Right lobe of liver (tissue), 6 donors: ENCODE measurements around the gene PTBP1. TPM values are rescaled to one million over a fixed set of nuclear protein-coding genes. Genes with fewer than 3 reads are reported as not detected.
A peak's percentile ranks its signal among the peaks of the same experiment; 100 is the strongest.

Source experiments
- ATAC-seq, 4 donors: fragments of 200-7000 bp; cut with Tn5 transposase; one replicate each; pipeline ENCODE4 v1.9.1; 2020; ENCODE audit warnings: mild to moderate bottlenecking in 4 of 4, moderate library complexity in 4 of 4
- DNase-seq, 3 donors: peaks; one replicate each; pipeline ENCODE4 v3.0.0-alpha.2; 2020
- H3K27ac ChIP-seq, 3 donors: fragments of 200-600 bp; one replicate each; pipeline ENCODE4 v1.8.0; 2022
- H3K27me3 ChIP-seq, 2 donors: fragments of 200-600 bp; one replicate each; pipeline ENCODE4 v1.8.0; 2022
- H3K36me3 ChIP-seq, 4 donors: fragments of 200-600 bp; sonication (generic) in 1 of 4; one replicate each; pipeline versions ENCODE4 v1.5.1 to v1.8.0; 2017 to 2022; ENCODE audit warnings: control low read depth in 1 of 4
- H3K4me1 ChIP-seq, 4 donors: fragments of 200-600 bp; sonication (generic) in 1 of 4; one replicate each; pipeline versions ENCODE4 v1.5.1 to v1.8.0; 2017 to 2022; ENCODE audit warnings: control low read depth in 1 of 4
- H3K4me3 ChIP-seq, 3 donors: fragments of 200-600 bp; one replicate each; pipeline ENCODE4 v1.8.0; 2022
- H3K9me3 ChIP-seq, 4 donors: fragments of 200-600 bp; sonication (generic) in 1 of 4; one replicate each; pipeline versions ENCODE4 v1.5.1 to v1.8.0; 2017 to 2022; ENCODE audit warnings: control low read depth in 1 of 4
- POLR2A ChIP-seq: fragments of 450-650 bp; IDR thresholded peaks from one replicate; pipeline ENCODE4 v1.6.1; 2017; ENCODE audit warnings: antibody characterized with exemption, mild to moderate bottlenecking
- WGBS: methylation state at CpG from one replicate; pipeline ENCODE4 v1.1.6; 2018; ENCODE audit warnings: low coverage, low lambda C conversion rate; ENCODE audit not compliant: insufficient coverage; ENCODE audit errors: missing lambda C conversion rate; 5-methylcytosine and 5-hydroxymethylcytosine counted together
- intact Hi-C, 2 donors: fragments of 100-400 bp; cut with DNase I; formaldehyde crosslinking; loops; one replicate each; pipeline versions ENCODE4 v1.11.2 to v1.14.1; 2022
- total RNA-seq, 6 experiments: library from RNA; depleted of rRNA in 2 of 6; stranded (reverse); fragments of >200 nt in 2 of 6; fragmentation: NEBNext Ultra II Directional in 3 of 6; extraction: Animal tissue kit (Norgen Biotek cat#: 25700) in 3 of 6; gene quantifications; one replicate each; pipeline versions ENCODE4 v1.1.0 to v1.2.4, GENCODE V29; 2016 to 2023
- TF ChIP-seq, protein P1 (sequence below), 4 donors: fragments of 200-600 bp in 3 of 4; fragments of 450-650 bp in 1 of 4; IDR thresholded peaks; one replicate each; pipeline versions ENCODE4 v1.5.1 to v1.8.0; 2016 to 2022; ENCODE audit warnings: antibody characterized with exemption in 4 of 4, mild to moderate bottlenecking in 2 of 4
- donor health status: DM: no; HTN: yes; CAD: no.
- donor health status: DM: no; HTN: no; CAD: no.
- donor health status: DM: no; HTN: no; CAD: no.
- donor health status: DM: no; HTN: yes; CAD: no.
- donor health status: DM: no; HTN: yes; CAD: no.

Gene PTBP1
- total RNA-seq, 6 experiments from 2014 or later: 91.1 to 150 (median 129) TPM

DNA sequence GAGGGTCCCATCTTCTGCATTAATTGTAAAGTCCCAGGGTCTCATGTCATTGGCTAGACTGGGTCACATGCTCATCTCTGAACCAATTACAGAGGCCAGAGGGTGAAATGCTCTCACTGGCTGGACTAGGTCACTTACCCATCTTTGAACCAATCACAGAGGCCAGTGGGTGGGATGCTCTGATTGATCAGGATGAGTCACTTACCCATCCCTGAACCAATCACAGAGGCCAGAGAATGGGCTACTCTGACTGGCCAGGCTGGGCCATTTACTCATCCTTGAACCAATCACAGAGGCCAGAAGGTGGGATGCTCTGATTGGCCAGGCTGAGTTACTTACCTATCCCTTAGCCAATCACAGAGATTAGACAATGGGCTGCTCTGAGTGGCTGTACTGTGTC, 41.0 kb upstream of the PTBP1 start:
- Histone ChIP-seq H3K4me1 (no peaks in the 10 kb centered on the region), H3K9me3 (no peaks in the 10 kb centered on the region), H3K27me3 (no peaks in the 10 kb centered on the region), H3K36me3 (no peaks in the 10 kb centered on the region), H3K27ac (no peak overlapping the region), H3K4me3 (no peak overlapping the region)
- ATAC-seq (no peak), DNase-seq (no peak)
- TF ChIP-seq POLR2A: no peak
- TF ChIP-seq, protein P1, sequence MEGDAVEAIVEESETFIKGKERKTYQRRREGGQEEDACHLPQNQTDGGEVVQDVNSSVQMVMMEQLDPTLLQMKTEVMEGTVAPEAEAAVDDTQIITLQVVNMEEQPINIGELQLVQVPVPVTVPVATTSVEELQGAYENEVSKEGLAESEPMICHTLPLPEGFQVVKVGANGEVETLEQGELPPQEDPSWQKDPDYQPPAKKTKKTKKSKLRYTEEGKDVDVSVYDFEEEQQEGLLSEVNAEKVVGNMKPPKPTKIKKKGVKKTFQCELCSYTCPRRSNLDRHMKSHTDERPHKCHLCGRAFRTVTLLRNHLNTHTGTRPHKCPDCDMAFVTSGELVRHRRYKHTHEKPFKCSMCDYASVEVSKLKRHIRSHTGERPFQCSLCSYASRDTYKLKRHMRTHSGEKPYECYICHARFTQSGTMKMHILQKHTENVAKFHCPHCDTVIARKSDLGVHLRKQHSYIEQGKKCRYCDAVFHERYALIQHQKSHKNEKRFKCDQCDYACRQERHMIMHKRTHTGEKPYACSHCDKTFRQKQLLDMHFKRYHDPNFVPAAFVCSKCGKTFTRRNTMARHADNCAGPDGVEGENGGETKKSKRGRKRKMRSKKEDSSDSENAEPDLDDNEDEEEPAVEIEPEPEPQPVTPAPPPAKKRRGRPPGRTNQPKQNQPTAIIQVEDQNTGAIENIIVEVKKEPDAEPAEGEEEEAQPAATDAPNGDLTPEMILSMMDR (IDR thresholded peaks at IDR 0.05): no peak
- intact Hi-C loops: no loop called here

DNA sequence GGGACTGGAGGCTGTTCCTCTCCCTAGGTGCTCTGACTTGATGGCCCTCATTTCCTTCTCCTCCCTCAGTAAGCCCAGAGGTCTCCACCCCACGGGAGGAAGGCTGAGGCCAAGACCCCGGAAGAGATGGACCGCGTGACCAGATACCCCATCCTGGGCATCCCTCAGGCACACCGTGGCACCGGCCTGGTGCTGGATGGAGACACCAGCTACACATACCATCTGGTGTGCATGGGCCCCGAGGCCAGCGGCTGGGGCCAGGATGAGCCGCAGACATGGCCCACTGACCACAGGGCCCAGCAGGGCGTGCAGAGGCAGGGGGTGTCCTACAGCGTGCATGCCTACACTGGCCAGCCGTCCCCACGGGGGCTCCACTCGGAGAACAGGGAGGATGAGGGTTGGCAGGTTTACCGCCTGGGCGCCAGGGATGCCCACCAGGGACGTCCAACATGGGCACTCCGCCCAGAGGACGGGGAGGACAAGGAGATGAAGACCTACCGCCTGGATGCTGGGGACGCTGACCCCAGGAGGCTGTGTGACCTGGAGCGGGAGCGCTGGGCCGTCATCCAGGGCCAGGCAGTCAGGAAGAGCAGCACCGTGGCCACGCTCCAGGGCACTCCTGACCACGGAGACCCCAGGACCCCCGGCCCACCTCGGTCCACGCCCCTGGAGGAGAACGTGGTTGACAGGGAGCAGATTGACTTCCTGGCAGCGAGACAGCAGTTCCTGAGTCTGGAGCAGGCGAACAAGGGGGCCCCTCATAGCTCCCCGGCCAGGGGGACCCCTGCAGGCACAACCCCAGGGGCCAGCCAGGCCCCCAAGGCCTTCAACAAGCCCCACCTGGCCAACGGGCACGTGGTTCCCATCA, 40.2 kb upstream of the PTBP1 start:
- WGBS: 60% methylated on average over 2 of the region's 36 CpGs
- TF ChIP-seq, protein P1 (IDR thresholded peaks at IDR 0.05): no peak
- TF ChIP-seq POLR2A: no peak
- Histone ChIP-seq H3K4me1 (no peaks in the 10 kb centered on the region), H3K4me3 (no peak overlapping the region), H3K27me3 (no peaks in the 10 kb centered on the region), H3K9me3 (no peaks in the 10 kb centered on the region), H3K27ac (no peak overlapping the region), H3K36me3 (no peaks in the 10 kb centered on the region)
- DNase-seq: no peak
- intact Hi-C loops: no loop called here
- ATAC-seq: peak in 1 of 4 donors; percentile 26

DNA sequence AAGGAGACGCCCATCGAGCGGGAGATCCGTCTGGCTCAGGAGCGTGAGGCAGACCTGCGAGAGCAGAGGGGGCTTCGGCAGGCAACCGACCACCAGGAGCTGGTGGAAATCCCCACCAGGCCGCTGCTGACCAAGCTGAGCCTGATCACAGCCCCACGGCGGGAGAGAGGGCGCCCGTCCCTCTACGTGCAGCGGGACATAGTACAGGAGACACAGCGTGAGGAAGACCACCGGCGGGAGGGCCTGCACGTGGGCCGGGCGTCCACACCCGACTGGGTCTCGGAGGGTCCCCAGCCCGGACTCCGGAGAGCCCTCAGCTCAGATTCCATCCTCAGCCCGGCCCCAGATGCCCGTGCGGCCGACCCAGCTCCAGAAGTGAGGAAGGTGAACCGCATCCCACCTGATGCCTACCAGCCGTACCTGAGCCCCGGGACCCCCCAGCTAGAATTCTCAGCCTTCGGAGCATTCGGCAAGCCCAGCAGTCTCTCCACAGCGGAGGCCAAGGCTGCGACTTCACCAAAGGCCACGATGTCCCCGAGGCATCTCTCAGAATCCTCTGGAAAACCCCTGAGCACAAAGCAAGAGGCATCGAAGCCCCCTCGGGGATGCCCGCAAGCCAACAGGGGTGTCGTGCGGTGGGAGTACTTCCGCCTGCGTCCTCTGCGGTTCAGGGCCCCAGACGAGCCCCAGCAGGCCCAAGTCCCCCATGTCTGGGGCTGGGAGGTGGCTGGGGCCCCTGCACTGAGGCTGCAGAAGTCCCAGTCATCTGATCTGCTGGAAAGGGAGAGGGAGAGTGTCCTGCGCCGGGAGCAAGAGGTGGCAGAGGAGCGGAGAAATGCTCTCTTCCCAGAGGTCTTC, 39.2 kb upstream of the PTBP1 start:
- DNase-seq: no peak
- intact Hi-C loops: no loop called here
- peak in 1 of 4 donors; percentile 27 for ATAC-seq
- Histone ChIP-seq H3K4me1 (no peaks in the 10 kb centered on the region), H3K4me3 (no peak overlapping the region), H3K27me3 (no peaks in the 10 kb centered on the region), H3K36me3 (no peaks in the 10 kb centered on the region), H3K27ac (no peak overlapping the region), H3K9me3 (no peaks in the 10 kb centered on the region)
- TF ChIP-seq POLR2A: no peak
- 86% methylated on average over 7 of the region's 50 CpGs for WGBS

DNA sequence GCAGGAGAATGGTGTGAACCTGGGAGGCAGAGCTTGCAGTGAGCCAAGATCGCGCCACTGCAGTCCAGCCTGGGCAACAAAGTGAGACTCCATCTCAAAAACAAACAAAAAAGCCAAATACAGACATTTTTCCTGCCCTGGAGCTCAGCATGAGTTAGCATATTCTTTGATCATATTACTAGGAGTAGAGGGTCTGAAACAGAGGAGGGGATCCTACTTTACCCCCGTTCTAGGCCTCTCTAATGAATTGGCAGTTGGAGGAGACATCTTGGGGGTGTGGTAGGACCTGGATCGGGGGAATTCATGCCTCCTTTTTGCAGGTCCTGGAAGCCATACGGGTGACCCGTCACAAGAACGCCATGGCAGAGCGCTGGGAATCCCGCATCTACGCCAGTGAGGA, 34.1 kb upstream of the PTBP1 start:
- intact Hi-C loops: loop anchor here (10.0 kb wide), 2 partner anchors 102 to 222 kb away; partner anchors contain the start of gene WDR18 (in 1 of the 2)
- Histone ChIP-seq H3K9me3 (no peaks in the 10 kb centered on the region), H3K36me3 (no peaks in the 10 kb centered on the region), H3K27ac (no peak overlapping the region), H3K27me3 (no peaks in the 10 kb centered on the region), H3K4me1 (no peaks in the 10 kb centered on the region), H3K4me3 (no peak overlapping the region)
- WGBS: 93% methylated on average over 3 of the region's 10 CpGs
- TF ChIP-seq, protein P1 (IDR thresholded peaks at IDR 0.05): no peak
- no peak for TF ChIP-seq POLR2A
- no peak for DNase-seq
- ATAC-seq: no peak

DNA sequence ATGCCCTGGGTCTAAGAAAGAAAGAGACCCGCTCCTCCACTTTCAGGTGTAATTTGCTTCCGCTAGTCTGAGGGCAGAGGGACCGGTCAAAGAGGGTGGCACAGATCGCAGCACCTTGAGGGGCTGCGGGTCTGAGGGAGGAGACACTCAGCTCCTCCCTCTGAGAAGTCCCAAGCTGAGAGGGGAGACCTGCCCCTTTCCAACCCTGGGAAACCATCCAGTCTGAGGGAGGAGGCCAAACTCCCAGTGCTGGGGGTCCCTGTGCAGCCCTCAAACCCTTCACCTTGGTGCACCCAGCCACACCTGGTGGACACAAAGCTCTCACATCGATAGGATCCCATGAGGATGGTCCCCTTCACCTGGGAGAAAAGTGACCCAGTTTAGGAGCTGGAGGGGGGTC, 33.4 kb upstream of the PTBP1 start:
- Histone ChIP-seq H3K27ac (no peak overlapping the region), H3K36me3 (no peaks in the 10 kb centered on the region), H3K27me3 (no peaks in the 10 kb centered on the region), H3K4me1 (no peaks in the 10 kb centered on the region), H3K4me3 (no peak overlapping the region), H3K9me3 (no peaks in the 10 kb centered on the region)
- TF ChIP-seq POLR2A: no peak
- TF ChIP-seq, protein P1 (IDR thresholded peaks at IDR 0.05): no peak
- no peak for ATAC-seq
- intact Hi-C loops: loop anchor here (10.0 kb wide), 2 partner anchors 101 to 221 kb away; partner anchors contain the start of gene WDR18 (in 1 of the 2)
- DNase-seq: no peak
- WGBS: 84% methylated on average over 2 of the region's 6 CpGs
